Suprapubic skin (tissue), 3 donors: Measurements from ENCODE around the gene LRRC32.

Experiments
- CTCF ChIP-seq, 2 donors: fragments of 200-600 bp in 1 of 2; fragments of 450-650 bp in 1 of 2; sonication (generic) in 1 of 2; IDR thresholded peaks; one replicate each; pipeline ENCODE4 v1.5.1; 2016 to 2019; ENCODE audit warnings: antibody characterized with exemption in 2 of 2, mild to moderate bottlenecking in 1 of 2, moderate library complexity in 1 of 2
- POLR2A ChIP-seq, 2 donors: fragments of 450-650 bp; IDR thresholded peaks; one replicate each; pipeline ENCODE4 v1.6.1; 2017; ENCODE audit warnings: antibody characterized with exemption in 2 of 2, mild to moderate bottlenecking in 2 of 2, moderate library complexity in 2 of 2

- TF ChIP-seq CTCF (IDR thresholded peaks at IDR 0.05) (no peak), POLR2A (IDR thresholded peaks at IDR 0.05) (no peak)
These were observed 6.3 kb upstream of the LRRC32 start for GRCh38 chr11:76676636-76677457.
